Coronary artery (tissue), 2 donors: Measurements from ENCODE around the gene GORAB.

Experiments
- DNase-seq: peaks from one replicate; pipeline ENCODE4 v3.0.0-alpha.2; 2017; ENCODE audit warnings: low spot score
- H3K27ac ChIP-seq, 2 donors: fragments of 200-600 bp; sonication (generic); one replicate each; pipeline ENCODE4 v1.5.1; 2016 to 2019
- H3K4me3 ChIP-seq: fragments of 200-600 bp; sonication (generic); 2 replicates; pipeline ENCODE4 v1.5.1; 2016; ENCODE audit warnings: mild to moderate bottlenecking, moderate library complexity
- TF ChIP-seq, protein P1 (sequence below): fragments of 200-600 bp; sonication (generic); IDR thresholded peaks from one replicate; pipeline ENCODE4 v1.5.1; 2019; ENCODE audit warnings: antibody characterized with exemption

The GORAB gene

GRCh38 chr1:170531758-170532657 lies at the start of gene GORAB:
Gene GORAB (plus strand): TSS chr1:170532166. CDS start chr1:170532224, 58 bp downstream.
- TF ChIP-seq, protein P1, sequence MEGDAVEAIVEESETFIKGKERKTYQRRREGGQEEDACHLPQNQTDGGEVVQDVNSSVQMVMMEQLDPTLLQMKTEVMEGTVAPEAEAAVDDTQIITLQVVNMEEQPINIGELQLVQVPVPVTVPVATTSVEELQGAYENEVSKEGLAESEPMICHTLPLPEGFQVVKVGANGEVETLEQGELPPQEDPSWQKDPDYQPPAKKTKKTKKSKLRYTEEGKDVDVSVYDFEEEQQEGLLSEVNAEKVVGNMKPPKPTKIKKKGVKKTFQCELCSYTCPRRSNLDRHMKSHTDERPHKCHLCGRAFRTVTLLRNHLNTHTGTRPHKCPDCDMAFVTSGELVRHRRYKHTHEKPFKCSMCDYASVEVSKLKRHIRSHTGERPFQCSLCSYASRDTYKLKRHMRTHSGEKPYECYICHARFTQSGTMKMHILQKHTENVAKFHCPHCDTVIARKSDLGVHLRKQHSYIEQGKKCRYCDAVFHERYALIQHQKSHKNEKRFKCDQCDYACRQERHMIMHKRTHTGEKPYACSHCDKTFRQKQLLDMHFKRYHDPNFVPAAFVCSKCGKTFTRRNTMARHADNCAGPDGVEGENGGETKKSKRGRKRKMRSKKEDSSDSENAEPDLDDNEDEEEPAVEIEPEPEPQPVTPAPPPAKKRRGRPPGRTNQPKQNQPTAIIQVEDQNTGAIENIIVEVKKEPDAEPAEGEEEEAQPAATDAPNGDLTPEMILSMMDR: no peak
- Histone ChIP-seq H3K4me3 (peak within 1 kb of the TSS; percentile 84), H3K27ac (peak within 1 kb of the TSS; percentile 85 to 97)
- DNase-seq: peak; percentile 94

DNA sequence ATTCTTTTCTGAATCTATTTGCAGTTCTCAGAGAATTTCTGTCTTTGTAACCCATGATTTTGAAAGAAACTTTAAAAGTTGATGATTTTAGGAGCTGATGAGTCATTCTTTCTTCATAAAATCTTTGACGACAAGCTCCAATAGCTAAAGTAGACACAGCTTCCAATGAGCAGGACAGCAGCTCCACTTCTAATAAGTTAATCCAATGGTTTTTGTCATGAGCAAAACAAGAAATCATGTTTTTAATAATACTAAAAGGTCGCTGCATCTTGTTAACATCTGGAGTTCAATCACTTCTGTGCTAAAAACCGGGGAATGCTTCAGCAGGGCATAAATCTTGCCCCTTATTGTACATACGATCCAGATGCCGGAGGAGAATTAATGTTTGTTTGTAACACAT lies 48.9 kb upstream of the GORAB start:
- H3K27ac ChIP-seq: no peak overlapping the region
- H3K4me3 ChIP-seq: no peak overlapping the region
- DNase-seq: no peak
- TF ChIP-seq, protein P1: no peak

GRCh38 chr1:170487503-170487902 lies 44.5 kb upstream of the GORAB start:
- Histone ChIP-seq H3K4me3 (no peak overlapping the region), H3K27ac (no peak overlapping the region)
- TF ChIP-seq, protein P1: no peak
- no peak for DNase-seq

DNA sequence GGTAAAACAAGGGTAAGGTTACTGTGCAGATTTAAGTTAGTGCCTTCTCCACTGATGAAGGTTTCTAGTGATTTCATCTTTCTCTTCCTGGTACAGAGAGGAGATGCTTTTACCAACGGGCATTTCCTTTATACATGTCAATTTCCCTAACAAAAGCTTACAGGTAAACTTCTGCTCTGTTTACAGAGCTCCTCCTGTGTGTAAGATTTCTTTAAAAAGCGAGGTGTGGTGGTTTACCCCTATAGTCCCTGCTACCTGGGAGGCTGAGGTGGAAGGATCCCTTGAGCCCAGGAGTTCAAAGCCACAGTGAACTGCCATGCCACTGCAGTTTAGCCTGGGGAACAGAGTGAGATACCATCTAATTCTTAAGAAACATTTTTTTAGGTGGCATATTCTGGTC lies 40.7 kb upstream of the GORAB start:
- no peak overlapping the region for H3K4me3 ChIP-seq
- TF ChIP-seq, protein P1: no peak
- H3K27ac ChIP-seq: no peak overlapping the region
- DNase-seq: no peak

GRCh38 chr1:170494369-170494768 lies 37.6 kb upstream of the GORAB start:
- TF ChIP-seq, protein P1: no peak
- DNase-seq: no peak
- peak overlapping the region; percentile 25 for H3K4me3 ChIP-seq
- no peak overlapping the region for H3K27ac ChIP-seq

- TF ChIP-seq, protein P1: no peak
- Histone ChIP-seq H3K27ac (no peak overlapping the region), H3K4me3 (no peak overlapping the region)
- no peak for DNase-seq
Observed at GRCh38 chr1:170495006-170495405, 37.0 kb upstream of the GORAB start.

- TF ChIP-seq, protein P1: no peak
- Histone ChIP-seq H3K27ac (no peak overlapping the region), H3K4me3 (no peak overlapping the region)
- DNase-seq: no peak
Observed at GRCh38 chr1:170498876-170499275, 33.1 kb upstream of the GORAB start.
